ENCODE data around the gene PCK2.

The PCK2 gene

GRCh38 chr14:24060984-24061913 is 32.9 kb upstream of the PCK2 start:
- no peak for DNase-seq (ENCODE audit: low spot score)

GRCh38 chr14:24062216-24062980 is 31.7 kb upstream of the PCK2 start:
- no peak for DNase-seq (ENCODE audit: low spot score)

GRCh38 chr14:24063263-24063836 is 30.8 kb upstream of the PCK2 start:
- no peak for DNase-seq (ENCODE audit: low spot score)

GRCh38 chr14:24064091-24064795 is 29.9 kb upstream of the PCK2 start:
- no peak for DNase-seq (ENCODE audit: low spot score)

- DNase-seq (ENCODE audit: low spot score) = no peak
Measured at GRCh38 chr14:24064856-24065255, 29.3 kb upstream of the PCK2 start.

GRCh38 chr14:24065408-24065807 is 28.7 kb upstream of the PCK2 start:
- no peak for DNase-seq (ENCODE audit: low spot score)

- DNase-seq (ENCODE audit: low spot score) = no peak
Measured at GRCh38 chr14:24066496-24067132, 27.5 kb upstream of the PCK2 start.

- no peak for DNase-seq (ENCODE audit: low spot score)
Measured at GRCh38 chr14:24067133-24068082, 26.7 kb upstream of the PCK2 start.

- DNase-seq (ENCODE audit: low spot score) = no peak
Measured at GRCh38 chr14:24068711-24069410, 25.2 kb upstream of the PCK2 start.

- DNase-seq (ENCODE audit: low spot score) = no peak
Measured at GRCh38 chr14:24069411-24069735, 24.7 kb upstream of the PCK2 start.

GRCh38 chr14:24070285-24071143 is 23.6 kb upstream of the PCK2 start:
- no peak for DNase-seq (ENCODE audit: low spot score)

GRCh38 chr14:24071144-24071697 is 22.9 kb upstream of the PCK2 start, which contains the start of gene CPNE6:
Gene CPNE6 (plus strand): TSS chr14:24071562. CDS start chr14:24072937, 1,375 bp downstream.
- DNase-seq (ENCODE audit: low spot score) = no peak

GRCh38 chr14:24071836-24072430 is 22.2 kb upstream of the PCK2 start:
- DNase-seq (ENCODE audit: low spot score) = no peak

GRCh38 chr14:24072436-24072835 is 21.7 kb upstream of the PCK2 start:
- DNase-seq (ENCODE audit: low spot score) = no peak

GRCh38 chr14:24072881-24073877 is 20.9 kb upstream of the PCK2 start:
- DNase-seq (ENCODE audit: low spot score) = no peak

GRCh38 chr14:24074625-24075484 is 19.3 kb upstream of the PCK2 start:
- DNase-seq (ENCODE audit: low spot score) = no peak
